Measurements from ENCODE around the gene PODN.

DNA sequence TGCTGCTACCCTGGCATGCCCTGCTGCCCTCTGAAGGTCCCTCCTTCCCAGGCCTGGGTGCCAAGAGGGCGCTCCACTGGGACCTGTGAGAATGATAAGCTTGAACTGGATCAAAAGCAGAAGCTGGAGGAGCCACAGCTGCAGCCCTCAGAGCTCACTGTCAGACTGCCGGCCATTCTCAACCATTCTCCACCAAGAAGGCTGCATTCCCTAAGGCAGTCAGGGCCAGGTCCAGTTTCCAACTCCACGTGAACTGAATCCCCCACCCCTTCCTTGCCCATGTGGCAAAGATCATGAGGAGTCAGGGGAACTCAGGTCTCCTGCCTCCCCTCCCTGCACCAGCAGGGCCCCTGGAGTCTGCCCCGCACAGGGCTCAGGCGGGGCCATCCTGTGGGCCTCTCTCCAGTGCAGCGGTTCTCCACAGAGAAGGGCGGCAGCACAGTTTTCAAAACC lies 61.0 kb downstream of the PODN start:
- TF ChIP-seq, protein P1, sequence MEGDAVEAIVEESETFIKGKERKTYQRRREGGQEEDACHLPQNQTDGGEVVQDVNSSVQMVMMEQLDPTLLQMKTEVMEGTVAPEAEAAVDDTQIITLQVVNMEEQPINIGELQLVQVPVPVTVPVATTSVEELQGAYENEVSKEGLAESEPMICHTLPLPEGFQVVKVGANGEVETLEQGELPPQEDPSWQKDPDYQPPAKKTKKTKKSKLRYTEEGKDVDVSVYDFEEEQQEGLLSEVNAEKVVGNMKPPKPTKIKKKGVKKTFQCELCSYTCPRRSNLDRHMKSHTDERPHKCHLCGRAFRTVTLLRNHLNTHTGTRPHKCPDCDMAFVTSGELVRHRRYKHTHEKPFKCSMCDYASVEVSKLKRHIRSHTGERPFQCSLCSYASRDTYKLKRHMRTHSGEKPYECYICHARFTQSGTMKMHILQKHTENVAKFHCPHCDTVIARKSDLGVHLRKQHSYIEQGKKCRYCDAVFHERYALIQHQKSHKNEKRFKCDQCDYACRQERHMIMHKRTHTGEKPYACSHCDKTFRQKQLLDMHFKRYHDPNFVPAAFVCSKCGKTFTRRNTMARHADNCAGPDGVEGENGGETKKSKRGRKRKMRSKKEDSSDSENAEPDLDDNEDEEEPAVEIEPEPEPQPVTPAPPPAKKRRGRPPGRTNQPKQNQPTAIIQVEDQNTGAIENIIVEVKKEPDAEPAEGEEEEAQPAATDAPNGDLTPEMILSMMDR (IDR thresholded peaks at IDR 0.05): no peak
- TF ChIP-seq POLR2A (IDR thresholded peaks at IDR 0.05): no peak
